Measurements from ENCODE around the gene NLRC5.

GRCh38 chr16:57016831-57017230 is 27.5 kb downstream of the NLRC5 start:
- TF ChIP-seq, protein P1, sequence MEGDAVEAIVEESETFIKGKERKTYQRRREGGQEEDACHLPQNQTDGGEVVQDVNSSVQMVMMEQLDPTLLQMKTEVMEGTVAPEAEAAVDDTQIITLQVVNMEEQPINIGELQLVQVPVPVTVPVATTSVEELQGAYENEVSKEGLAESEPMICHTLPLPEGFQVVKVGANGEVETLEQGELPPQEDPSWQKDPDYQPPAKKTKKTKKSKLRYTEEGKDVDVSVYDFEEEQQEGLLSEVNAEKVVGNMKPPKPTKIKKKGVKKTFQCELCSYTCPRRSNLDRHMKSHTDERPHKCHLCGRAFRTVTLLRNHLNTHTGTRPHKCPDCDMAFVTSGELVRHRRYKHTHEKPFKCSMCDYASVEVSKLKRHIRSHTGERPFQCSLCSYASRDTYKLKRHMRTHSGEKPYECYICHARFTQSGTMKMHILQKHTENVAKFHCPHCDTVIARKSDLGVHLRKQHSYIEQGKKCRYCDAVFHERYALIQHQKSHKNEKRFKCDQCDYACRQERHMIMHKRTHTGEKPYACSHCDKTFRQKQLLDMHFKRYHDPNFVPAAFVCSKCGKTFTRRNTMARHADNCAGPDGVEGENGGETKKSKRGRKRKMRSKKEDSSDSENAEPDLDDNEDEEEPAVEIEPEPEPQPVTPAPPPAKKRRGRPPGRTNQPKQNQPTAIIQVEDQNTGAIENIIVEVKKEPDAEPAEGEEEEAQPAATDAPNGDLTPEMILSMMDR (IDR thresholded peaks at IDR 0.05): no peak
- no peak for TF ChIP-seq EZH2 (IDR thresholded peaks at IDR 0.05)

Measured in neural progenitor cell (in vitro differentiated cells).